GM12878 (cell line): ENCODE measurements around the gene SLC6A9. TPM values are rescaled to one million over a fixed set of nuclear protein-coding genes. Genes with fewer than 3 reads are reported as not detected.

Source experiments
- ATAC-seq: fragments of 200-7000 bp; cut with Tn5 transposase; 3 replicates; pipeline ENCODE4 v1.9.1; 2020; ENCODE audit warnings: mild to moderate bottlenecking, moderate library complexity
- BruUV-seq: library from RNA; stranded (reverse); fragments of 400-500 nt; replicated peaks from 2 replicates; lab custom pipeline; 2021; lab: Mats Ljungman, UMichigan
- CTCF ChIA-PET: fragments of 300-600 bp; sonication (Branson Sonifier 250); formaldehyde crosslinking; extraction: SDS; loops from one replicate; lab custom pipeline; 2021; ENCODE audit warnings: inconsistent platforms; lab: Yijun Ruan, JAX
- POLR2A ChIA-PET: fragments of 350-600 bp; formaldehyde crosslinking; extraction: SDS; loops from one replicate; lab custom pipeline; 2021; ENCODE audit warnings: inconsistent platforms; lab: Charles Lee
- RAD21 ChIA-PET: fragments of 300-600 bp; sonication (Branson Sonifier 250); formaldehyde crosslinking; loops from one replicate; lab custom pipeline; 2023; ENCODE audit warnings: antibody characterized with exemption; ENCODE audit not compliant: unreplicated experiment; lab: Charles Lee
- SMC1A ChIA-PET: fragments of 300-600 bp; sonication (Branson Sonifier 250); formaldehyde crosslinking; loops from one replicate; lab custom pipeline; 2023; ENCODE audit not compliant: unreplicated experiment, uncharacterized antibody; lab: Charles Lee
- DNase-seq: peaks from one replicate; pipeline ENCODE4 v3.0.0-alpha.2; 2011; ENCODE audit warnings: low read depth, low spot score
- FAIRE-seq: peaks from 3 replicates; lab custom pipeline; 2011; peaks lifted over from hg19 to GRCh38; lab: Jason Lieb, UNC
- H2AFZ ChIP-seq: 2 replicates; pipeline ENCODE4 v1.6.0; 2011; ENCODE audit warnings: low read depth, low read length, control low read depth; ENCODE audit not compliant: control insufficient read depth
- H3K27ac ChIP-seq: 2 replicates; pipeline ENCODE4 v1.5.1; 2011; ENCODE audit warnings: control low read depth; ENCODE audit not compliant: control insufficient read depth, insufficient read depth
- H3K27me3 ChIP-seq, 2 experiments: replicated peaks in 1 of 2; 2 replicates each; pipeline versions ENCODE4 v1.6.0 to v1.6.1; 2011; ENCODE audit warnings: low read length in 1 of 2; ENCODE audit not compliant: control insufficient read depth in 2 of 2, insufficient read depth in 2 of 2
- H3K36me3 ChIP-seq, 2 experiments: 2 replicates each; pipeline ENCODE4 v1.5.1; 2011; ENCODE audit warnings: low read length in 1 of 2; ENCODE audit not compliant: control insufficient read depth in 2 of 2, insufficient read depth in 2 of 2
- H3K4me1 ChIP-seq: 2 replicates; pipeline ENCODE4 v1.6.1; 2011; ENCODE audit warnings: mild to moderate bottlenecking, low read length, moderate library complexity, mixed read lengths; ENCODE audit not compliant: control insufficient read depth, insufficient read depth
- H3K4me2 ChIP-seq: 2 replicates; pipeline ENCODE4 v1.6.0; 2011; ENCODE audit warnings: control low read depth; ENCODE audit not compliant: control insufficient read depth, insufficient read depth
- H3K4me3 ChIP-seq: fragments of 200-600 bp; sonication (generic); 2 replicates; pipeline ENCODE4 v1.5.1; 2016
- H3K79me2 ChIP-seq: 2 replicates; pipeline ENCODE4 v1.6.0; 2011; ENCODE audit warnings: low read length; ENCODE audit not compliant: control insufficient read depth, insufficient read depth
- H3K9ac ChIP-seq: 2 replicates; pipeline ENCODE4 v1.8.0; 2011; ENCODE audit warnings: low read length, control low read depth, mixed read lengths; ENCODE audit not compliant: control insufficient read depth, insufficient read depth
- H3K9me3 ChIP-seq: replicated peaks from 3 replicates; pipeline ENCODE4 v1.5.1; 2011; ENCODE audit warnings: mild to moderate bottlenecking, low read length; ENCODE audit not compliant: control insufficient read depth, insufficient read depth
- H4K20me1 ChIP-seq: 2 replicates; pipeline ENCODE4 v1.6.0; 2011; ENCODE audit not compliant: control insufficient read depth, insufficient read depth
- EED ChIP-seq: sonication (generic); IDR thresholded peaks from 2 replicates; pipeline ENCODE4 v1.6.1; 2016; ENCODE audit warnings: antibody characterized with exemption, low read depth
- IKZF2 ChIP-seq, 2 experiments: fragments of 450-650 bp; IDR thresholded peaks; 2 replicates each; pipeline ENCODE4 v1.6.1; 2017; ENCODE audit warnings: mild to moderate bottlenecking in 2 of 2, moderate library complexity in 2 of 2
- KAT2A ChIP-seq: conservative IDR thresholded peaks from 2 replicates; pipeline ENCODE4 v1.6.1; 2011; ENCODE audit warnings: low read depth, low read length; ENCODE audit not compliant: control insufficient read depth
- MEF2B ChIP-seq: fragments of 450-650 bp; IDR thresholded peaks from 2 replicates; pipeline ENCODE4 v1.6.1; 2018; ENCODE audit warnings: mild to moderate bottlenecking, moderate library complexity; ENCODE audit not compliant: partially characterized antibody, poor library complexity, severe bottlenecking
- NFIC ChIP-seq: IDR thresholded peaks from 2 replicates; pipeline ENCODE4 v1.6.1; 2012; ENCODE audit warnings: low read depth, mild to moderate bottlenecking, inconsistent platforms, low read length, moderate library complexity
- NR2C2 ChIP-seq: IDR thresholded peaks from 2 replicates; pipeline ENCODE4 v1.6.1; 2011; ENCODE audit warnings: borderline replicate concordance, low read depth; ENCODE audit not compliant: control insufficient read depth, insufficient read length
- RBBP5 ChIP-seq: fragments of 200-600 bp; sonication (generic); conservative IDR thresholded peaks from 2 replicates; pipeline ENCODE4 v1.6.1; 2016
- ZSCAN29 ChIP-seq: fragments of 450-650 bp; IDR thresholded peaks from 2 replicates; pipeline ENCODE4 v1.6.1; 2017; ENCODE audit warnings: mild to moderate bottlenecking, moderate library complexity
- WGBS: methylation state at CpG from one replicate; pipeline ENCODE4 v1.1.6; 2016; ENCODE audit warnings: low lambda C conversion rate; ENCODE audit not compliant: insufficient replicate concordance, insufficient coverage; ENCODE audit errors: missing lambda C conversion rate; 5-methylcytosine and 5-hydroxymethylcytosine counted together
- in situ Hi-C: fragments of 300-500 bp; cut with MboI; formaldehyde crosslinking; loops from 9 replicates; pipeline ENCODE4 v1.14.3; 2018; ENCODE audit warnings: mixed read lengths
- intact Hi-C: fragments of 100-400 bp; cut with micrococcal nuclease; formaldehyde crosslinking; loops from one replicate; pipeline ENCODE4 v1.14.2; 2022; ENCODE audit not compliant: unreplicated experiment
- polyA plus RNA-seq, 11 experiments: library from polyadenylated mRNA; depleted of rRNA in 4 of 11; unstranded in 6 of 11; stranded (reverse) in 5 of 11; fragments of >200 nt; fragmentation: Nextera tagmentation in 4 of 11; fragmentation: Illumina TruSeq in 1 of 11; extraction: Ambion mirVana in 4 of 11; extraction: Trizol in 1 of 11; gene quantifications; 1 replicate in 1 of 11; 2 replicates in 10 of 11; pipeline versions ENCODE4 v1.2.1 to v1.2.3, GENCODE V29; 2011 to 2016; ENCODE audit warnings: inconsistent platforms in 2 of 11, missing spikeins in 2 of 11, low read depth in 1 of 11
- total RNA-seq, 4 experiments: library from RNA; depleted of rRNA in 3 of 4; stranded (reverse); fragments of >200 nt in 3 of 4; fragmentation: Illumina TruSeq in 1 of 4; extraction: Trizol in 1 of 4; gene quantifications; 2 replicates each; pipeline versions ENCODE4 v1.2.1 to v1.2.3, GENCODE V29; 2013 to 2021

Gene SLC6A9
- total and polyA plus RNA-seq, 10 of the 15 experiments (the other 5 are each of a cell fraction or from before 2014, with no cell fraction given), result 0.02 to 2.0 (median 0.63) TPM

DNA sequence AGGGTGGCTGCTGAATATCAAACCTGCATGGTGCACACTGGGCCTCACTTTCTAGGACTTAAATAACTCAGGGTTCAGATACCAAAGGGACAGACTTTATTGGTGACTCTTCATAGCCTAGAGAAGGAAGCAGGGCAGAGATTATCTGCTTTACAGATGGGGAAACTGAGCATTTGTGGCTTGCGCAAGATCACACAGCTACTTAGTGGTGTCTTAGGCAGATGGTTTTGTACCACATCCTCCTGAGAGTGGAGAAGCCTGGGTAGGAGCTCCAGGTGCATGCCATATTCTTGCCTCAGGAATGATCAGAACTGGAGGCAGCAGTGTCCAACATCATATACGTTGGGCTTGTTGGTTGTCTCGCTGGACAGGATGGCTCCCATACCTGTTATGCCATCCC, 68.3 kb downstream of the SLC6A9 start:
- ChIA-PET POLR2A (no interaction called here), SMC1A (no interaction called here), CTCF (no interaction called here), RAD21 (no interaction called here)
- ATAC-seq, result no peak
- intact Hi-C loops, result no loop called here
- TF ChIP-seq NFIC, result no peak
- no peak for TF ChIP-seq EED
- no peak overlapping the region for H2AFZ ChIP-seq
- H3K79me2 ChIP-seq, result no peaks in the 10 kb centered on the region
- no peaks in the 10 kb centered on the region for H3K4me1 ChIP-seq
- in situ Hi-C loops, result no loop called here
- H3K9me3 ChIP-seq, result no peaks in the 10 kb centered on the region
- H3K27ac ChIP-seq, result no peak overlapping the region
- DNase-seq, result no peak
- WGBS, result 96% methylated on average over 3 of the region's 3 CpGs
- no peaks in the 10 kb centered on the region for H3K27me3 ChIP-seq
- H3K4me2 ChIP-seq, result no peak overlapping the region
- H3K4me3 ChIP-seq, result no peak overlapping the region
- BruUV-seq, result no TSS peak
- no peak overlapping the region for H3K9ac ChIP-seq
- peaks cover 0 to 6% of the 10 kb centered on the region in 2 experiments; a peak in 1 of 4 replicates for H3K36me3 ChIP-seq
- H4K20me1 ChIP-seq, result no peaks in the 10 kb centered on the region
- FAIRE-seq, result no peak

DNA sequence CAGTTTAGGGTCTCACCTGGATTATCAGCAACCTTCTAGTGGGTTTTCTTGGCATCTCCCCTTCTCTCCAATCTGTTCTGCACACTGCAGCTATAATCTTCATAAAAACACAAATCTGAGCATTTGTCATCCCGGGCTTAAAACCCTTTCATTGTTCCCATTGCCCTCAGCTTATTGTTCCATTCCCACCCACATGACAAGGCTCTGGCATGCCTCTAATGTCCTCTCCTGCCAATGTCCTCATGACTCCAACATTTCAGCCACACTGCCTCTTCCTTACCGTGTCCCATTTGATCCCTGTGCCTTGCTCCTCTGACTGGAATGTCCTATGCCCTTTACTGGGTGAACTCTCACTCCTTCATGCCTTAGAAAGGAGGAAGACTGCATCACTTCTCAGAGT, 68.9 kb downstream of the SLC6A9 start:
- H3K4me2 ChIP-seq, result no peak overlapping the region
- intact Hi-C loops, result no loop called here
- no peak for DNase-seq
- H3K4me3 ChIP-seq, result no peak overlapping the region
- ATAC-seq, result no peak
- ChIA-PET POLR2A (no interaction called here), RAD21 (no interaction called here), SMC1A (no interaction called here), CTCF (no interaction called here)
- no peaks in the 10 kb centered on the region for H3K79me2 ChIP-seq
- H3K27me3 ChIP-seq, result no peaks in the 10 kb centered on the region
- FAIRE-seq, result no peak
- no peak overlapping the region for H3K27ac ChIP-seq
- in situ Hi-C loops, result no loop called here
- H3K9me3 ChIP-seq, result no peaks in the 10 kb centered on the region
- WGBS, result 98% methylated on average over 2 of the region's 2 CpGs
- H3K4me1 ChIP-seq, result no peaks in the 10 kb centered on the region
- no TSS peak for BruUV-seq
- H3K9ac ChIP-seq, result no peak overlapping the region
- TF ChIP-seq ZSCAN29 (no peak), MEF2B (no peak), IKZF2 (IDR thresholded peaks at IDR 0.05) (no peak), KAT2A (no peak), NR2C2 (no peak), RBBP5 (no peak)
- H2AFZ ChIP-seq, result no peak overlapping the region
- no peaks in the 10 kb centered on the region for H4K20me1 ChIP-seq
- peaks cover 0 to 8% of the 10 kb centered on the region in 2 experiments; a peak in 1 of 4 replicates for H3K36me3 ChIP-seq
